IPS DF 4.7 (cell line): Measurements from ENCODE around the gene TLCD4.
"Not testable (repeated sequence)": the region's sequence is repeated elsewhere in the genome, so short reads cannot be mapped to it uniquely, and the experiment has no call there.

Source experiments
- DNase-seq: peaks from one replicate; pipeline ENCODE4 v3.0.0-alpha.2; 2013; ENCODE audit warnings: low spot score; ENCODE audit errors: extremely low read depth

TLCD4 gene

GRCh38 chr1:95146637-95147036 lies 29.5 kb downstream of the TLCD4 start:
- no peak for DNase-seq

GRCh38 chr1:95154096-95154495 lies 36.9 kb downstream of the TLCD4 start:
- no peak for DNase-seq

GRCh38 chr1:95165569-95165968 lies 48.4 kb downstream of the TLCD4 start:
- DNase-seq = not testable (repeated sequence)
